ENCODE measurements around the gene DLG2. TPM values are rescaled to one million over a fixed set of nuclear protein-coding genes. Genes with fewer than 3 reads are reported as not detected.
"Not testable (repeated sequence)": the region's sequence is repeated elsewhere in the genome, so short reads cannot be mapped to it uniquely, and the experiment has no call there.

DLG2 gene
- total RNA-seq, 1 experiment from 2014 or later = 2.3 TPM

DNA sequence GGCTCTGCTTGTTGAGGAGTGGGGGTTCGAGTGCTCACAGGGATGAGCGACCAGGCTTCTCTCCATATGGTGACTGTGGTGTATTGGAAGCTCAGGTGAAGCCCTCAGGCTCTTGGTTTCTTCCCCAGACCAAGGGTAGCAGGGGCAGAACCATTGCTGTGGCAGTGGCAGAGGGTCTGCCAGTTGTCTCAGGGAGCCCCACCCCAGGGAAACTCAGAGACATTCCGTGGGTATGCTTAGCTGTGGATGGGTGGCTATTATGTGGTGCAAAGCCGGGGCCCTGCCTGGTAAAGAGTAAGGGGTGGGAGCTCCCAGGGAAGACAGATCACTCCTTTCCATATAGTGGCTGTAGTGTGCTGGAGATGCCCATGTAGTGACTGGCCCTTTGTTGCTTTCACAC lies 167.8 kb downstream of the DLG2 start:
- no peak for DNase-seq (ENCODE audit: low read depth)

GRCh38 chr11:85444479-85444878 lies 182.7 kb downstream of the DLG2 start:
- no peak for DNase-seq (ENCODE audit: low read depth)

DNA sequence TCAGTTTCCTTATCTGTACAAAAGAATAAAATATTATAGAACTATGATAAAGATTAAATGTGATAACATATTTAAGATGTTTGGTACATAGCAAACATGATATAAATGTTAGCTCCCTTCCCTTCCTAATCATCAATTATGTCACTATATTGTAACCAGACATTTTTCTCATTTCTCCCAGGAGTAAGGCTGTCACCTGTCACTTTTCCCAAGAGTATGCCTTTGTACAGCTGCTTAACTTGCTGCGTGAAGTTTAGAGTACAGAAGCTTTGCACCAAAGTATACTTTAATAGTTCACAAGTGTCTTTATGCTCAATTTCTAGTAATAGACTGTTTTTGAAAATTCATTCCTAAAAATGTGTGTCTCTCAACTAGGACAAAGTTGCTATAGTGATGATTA lies 186.9 kb downstream of the DLG2 start:
- no peak for DNase-seq (ENCODE audit: low read depth)

DNA sequence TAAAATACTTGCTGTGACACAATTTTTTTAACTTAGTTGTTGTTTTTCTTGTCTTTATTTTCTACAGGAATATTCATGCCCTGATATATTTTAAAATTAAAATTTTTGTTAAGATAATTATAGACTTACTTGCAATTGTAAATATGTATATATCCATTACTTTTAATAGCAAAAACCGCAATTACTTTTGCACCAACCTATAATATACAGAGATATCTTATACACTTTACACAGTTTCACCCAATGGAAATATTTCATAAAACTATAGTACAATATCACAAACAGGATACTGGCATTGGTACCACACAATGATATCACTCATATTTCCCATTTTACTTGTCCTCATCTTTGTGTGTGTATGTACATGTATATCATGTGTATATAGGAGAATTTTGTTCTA lies 188.8 kb downstream of the DLG2 start:
- no peak for DNase-seq (ENCODE audit: low read depth)

DNA sequence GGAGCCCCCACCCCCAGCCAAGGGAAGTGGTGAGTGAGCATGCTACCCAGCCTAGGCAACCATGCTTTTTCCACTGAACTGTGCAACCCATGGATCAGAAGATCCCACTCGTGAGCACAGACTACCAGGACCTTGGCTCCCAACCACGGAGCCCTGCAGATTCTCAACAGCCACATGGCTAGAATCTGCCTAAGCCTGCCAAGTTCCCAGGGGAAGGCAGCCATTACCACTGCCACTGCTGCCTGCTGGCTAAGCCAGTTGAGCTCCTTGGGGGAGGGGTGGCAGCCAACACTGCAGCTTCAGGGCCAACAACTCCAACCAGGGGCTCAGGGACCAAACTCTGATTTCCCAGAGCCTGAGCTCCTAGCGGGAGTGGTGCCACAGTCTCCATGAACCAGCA lies 195.8 kb downstream of the DLG2 start:
- DNase-seq (ENCODE audit: low read depth) = no peak

GRCh38 chr11:85423794-85424193 lies 203.3 kb downstream of the DLG2 start:
- no peak for DNase-seq (ENCODE audit: low read depth)

DNA sequence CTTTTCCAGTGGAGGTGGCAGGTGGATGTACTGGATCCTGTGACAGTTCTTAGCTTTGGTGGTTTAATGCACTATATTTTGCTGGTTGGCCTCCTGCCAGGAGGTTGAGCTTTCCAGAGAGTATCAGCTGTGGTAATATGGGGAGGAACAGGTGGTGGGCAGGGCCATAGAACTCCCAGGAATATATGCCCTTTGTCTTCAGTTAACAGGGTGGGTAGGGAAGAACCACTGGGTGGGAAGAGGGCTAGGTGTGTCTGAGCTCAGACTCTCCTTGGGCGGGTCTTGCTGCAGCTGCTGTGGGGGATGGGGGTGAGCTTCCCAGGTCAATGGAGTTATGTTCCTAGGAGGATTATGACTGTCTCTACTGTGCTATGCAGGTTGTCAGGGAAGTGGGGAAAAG lies 203.8 kb downstream of the DLG2 start:
- no peak for DNase-seq (ENCODE audit: low read depth)

GRCh38 chr11:85414175-85414574 lies 213.0 kb downstream of the DLG2 start:
- DNase-seq (ENCODE audit: low read depth) = no peak

GRCh38 chr11:85407648-85408047 lies 219.5 kb downstream of the DLG2 start:
- no peak for DNase-seq (ENCODE audit: low read depth)

- DNase-seq (ENCODE audit: low read depth) = no peak
Observed at GRCh38 chr11:85406841-85407240, 220.3 kb downstream of the DLG2 start.

- no peak for DNase-seq (ENCODE audit: low read depth)
Observed at GRCh38 chr11:85406316-85406715, 220.8 kb downstream of the DLG2 start.

DNA sequence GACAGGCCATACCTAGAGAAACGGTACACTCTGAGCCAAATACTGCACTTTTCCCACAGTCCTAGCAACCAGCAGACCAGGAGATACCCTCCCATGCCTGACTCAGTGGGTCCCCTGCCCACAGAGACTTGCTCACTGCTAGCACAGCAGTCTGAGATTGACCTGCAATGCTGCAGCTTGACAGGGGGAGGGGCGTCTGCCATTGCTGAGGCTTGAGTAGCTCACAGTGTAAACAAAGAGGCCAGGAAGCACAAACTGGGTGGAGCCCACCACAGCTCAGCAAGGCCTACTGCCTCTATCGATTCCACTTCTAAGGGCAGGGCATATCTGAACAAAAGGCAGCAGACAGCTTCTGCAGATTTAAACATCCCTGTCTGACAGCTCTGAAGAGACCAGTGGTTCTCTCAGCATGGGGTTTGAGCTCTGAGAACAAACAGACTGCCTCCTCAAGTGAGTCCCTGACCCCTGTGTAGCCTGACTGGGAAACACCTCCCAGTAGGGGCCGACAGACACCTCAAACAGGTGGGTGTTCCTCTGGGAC lies 231.6 kb downstream of the DLG2 start:
- not testable (repeated sequence) for DNase-seq (ENCODE audit: low read depth)

DNA sequence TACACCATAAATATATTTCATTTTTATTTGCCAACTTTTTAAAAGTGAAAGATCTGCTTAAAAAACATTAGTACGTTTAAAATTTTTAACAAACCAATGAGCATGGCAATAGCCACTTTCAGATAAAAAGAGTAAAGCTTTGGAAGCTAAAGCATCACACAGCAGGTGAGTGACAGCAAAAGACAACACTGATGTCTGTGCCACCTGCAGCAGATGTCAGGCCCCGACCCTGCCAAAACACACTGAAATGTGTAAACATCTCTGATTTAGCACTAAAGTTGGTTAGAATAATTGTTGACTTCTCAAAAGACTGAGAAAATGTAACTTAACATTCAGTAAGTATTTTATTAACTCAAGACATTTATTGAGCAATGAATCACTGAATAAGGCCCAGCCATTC lies 232.9 kb downstream of the DLG2 start:
- no peak for DNase-seq (ENCODE audit: low read depth)

DNA sequence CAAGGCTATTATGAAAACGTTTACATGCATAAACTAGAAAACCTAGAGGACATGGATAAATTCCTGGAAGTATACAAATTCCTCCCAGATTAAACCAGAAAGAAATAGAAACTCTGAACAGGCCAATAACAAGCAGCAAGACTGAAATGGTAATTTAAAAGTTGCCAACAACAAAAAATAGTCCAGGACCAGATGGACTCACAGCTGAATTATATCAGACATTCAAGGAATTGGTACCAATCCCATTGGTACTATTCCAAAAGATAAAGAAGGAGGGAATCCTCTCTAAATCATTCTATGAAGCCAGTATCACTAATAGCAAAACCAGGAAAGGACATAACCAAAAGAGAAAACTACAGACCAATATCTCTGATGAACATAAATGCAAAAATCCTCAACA lies 236.0 kb downstream of the DLG2 start:
- no peak for DNase-seq (ENCODE audit: low read depth)

GRCh38 chr11:85385547-85385946 lies 241.6 kb downstream of the DLG2 start:
- DNase-seq (ENCODE audit: low read depth) = no peak

- DNase-seq (ENCODE audit: low read depth) = no peak
Observed at GRCh38 chr11:85385111-85385510, 242.0 kb downstream of the DLG2 start.

- no peak for DNase-seq (ENCODE audit: low read depth)
Observed at GRCh38 chr11:85379066-85379465, 248.1 kb downstream of the DLG2 start.

DNA sequence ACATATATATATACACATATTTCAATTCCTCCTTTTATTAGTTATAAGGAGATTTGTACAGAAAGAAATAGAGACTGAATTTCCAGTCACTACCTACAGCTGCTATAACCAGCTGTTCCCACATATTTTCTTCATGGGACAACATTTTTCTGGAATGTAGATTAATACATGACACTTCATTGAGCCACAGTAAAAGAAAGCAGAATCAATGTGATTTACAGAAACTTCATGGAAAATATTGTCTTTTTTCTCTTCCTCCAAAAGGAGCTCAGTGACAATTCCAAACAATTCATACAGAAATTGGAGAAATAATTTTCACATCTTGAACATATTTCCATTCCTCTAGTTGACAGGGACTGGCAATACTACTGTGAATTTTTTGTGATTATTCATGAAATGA lies 249.2 kb downstream of the DLG2 start:
- DNase-seq (ENCODE audit: low read depth) = no peak

GRCh38 chr11:85359859-85360258 lies 267.3 kb downstream of the DLG2 start:
- no peak for DNase-seq (ENCODE audit: low read depth)

- DNase-seq (ENCODE audit: low read depth) = no peak
Observed at GRCh38 chr11:85355921-85356320, 271.2 kb downstream of the DLG2 start.

DNA sequence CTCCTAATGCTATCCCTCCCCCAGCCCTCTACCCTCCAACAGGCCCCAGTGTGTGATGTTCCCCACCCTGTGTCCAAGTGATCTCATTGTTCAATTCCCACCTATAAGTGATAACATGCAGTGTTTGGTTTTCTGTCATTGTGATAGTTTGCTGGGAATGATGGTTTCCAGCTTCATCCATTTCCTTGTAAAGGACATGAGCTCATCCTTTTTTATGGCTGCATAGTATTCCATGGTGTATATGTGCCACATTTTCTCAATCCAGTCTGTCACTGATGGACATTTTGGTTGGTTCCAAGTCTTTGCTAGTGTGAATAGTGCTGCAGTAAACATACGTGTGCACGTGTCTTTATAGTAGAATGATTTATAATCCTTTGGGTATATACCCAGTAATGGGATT lies 277.6 kb downstream of the DLG2 start:
- DNase-seq (ENCODE audit: low read depth) = not testable (repeated sequence)

- DNase-seq (ENCODE audit: low read depth) = no peak
Observed at GRCh38 chr11:85348945-85349344, 278.2 kb downstream of the DLG2 start.

- DNase-seq (ENCODE audit: low read depth) = no peak
Observed at GRCh38 chr11:85347291-85347690, 279.9 kb downstream of the DLG2 start.

- DNase-seq (ENCODE audit: low read depth) = no peak
Observed at GRCh38 chr11:85346484-85346883, 280.7 kb downstream of the DLG2 start.

GRCh38 chr11:85340846-85341245 lies 286.3 kb downstream of the DLG2 start:
- not testable (repeated sequence) for DNase-seq (ENCODE audit: low read depth)
